Right cardiac atrium (tissue), 5 donors: ENCODE results near the gene GLB1L3. TPM values are rescaled to one million over a fixed set of nuclear protein-coding genes. Genes with fewer than 3 reads are reported as not detected.

Source experiments
- ATAC-seq, 2 donors: fragments of 200-7000 bp; cut with Tn5 transposase; one replicate each; pipeline versions ENCODE4 v1.8.0 to v1.9.1; 2020; ENCODE audit warnings: moderate library complexity in 2 of 2, mild to moderate bottlenecking in 1 of 2
- DNase-seq, 3 donors: peaks; one replicate each; pipeline ENCODE4 v3.0.0-alpha.2; 2020
- H3K27ac ChIP-seq: one replicate; pipeline ENCODE4 v1.5.1; 2013; ENCODE audit warnings: mild to moderate bottlenecking, low read length, control low read depth, moderate library complexity
- H3K27me3 ChIP-seq: one replicate; pipeline ENCODE4 v1.6.1; 2013; ENCODE audit not compliant: control insufficient read depth, insufficient read depth
- H3K4me1 ChIP-seq: one replicate; pipeline ENCODE4 v1.6.1; 2013; ENCODE audit warnings: low read length; ENCODE audit not compliant: control insufficient read depth, insufficient read depth
- H3K4me3 ChIP-seq: one replicate; pipeline ENCODE4 v1.5.1; 2013; ENCODE audit warnings: low read length, control low read depth
- H3K9me3 ChIP-seq: one replicate; pipeline ENCODE4 v1.6.1; 2013; ENCODE audit warnings: low read length; ENCODE audit not compliant: control insufficient read depth
- WGBS: extraction: QIAGEN DNeasy Blood & Tissue Kit; methylation state at CpG from one replicate; pipeline ENCODE4 v1.1.7; 2013; 5-methylcytosine and 5-hydroxymethylcytosine counted together
- intact Hi-C, 4 donors: fragments of 100-400 bp; cut with DNase I; formaldehyde crosslinking; loops; one replicate each; pipeline versions ENCODE4 v1.11.0 to v1.14.0; 2022 to 2023
- polyA plus RNA-seq: library from polyadenylated mRNA; stranded (reverse); fragments of 200-250 nt; gene quantifications from one replicate; pipeline ENCODE4 v1.2.3, GENCODE V29; 2013
- total RNA-seq, 4 donors: library from RNA; stranded (reverse); fragmentation: NEBNext Ultra II Directional; extraction: Animal tissue kit (Norgen Biotek cat#: 25700); gene quantifications; one replicate each; pipeline ENCODE4 v1.2.1, GENCODE V29; 2021
- donor health status: healthy with polysubstance abuse.
- donor health status: DM: no; HTN: yes; CAD: no.
- donor health status: DM: no; HTN: no; CAD: no.
- donor health status: DM: no; HTN: yes; CAD: no; lungs with severe emphysema.
- donor health status: DM: yes; HTN: yes; CAD: no.

GLB1L3 gene
- total and polyA plus RNA-seq, 5 donors = not detected

DNA sequence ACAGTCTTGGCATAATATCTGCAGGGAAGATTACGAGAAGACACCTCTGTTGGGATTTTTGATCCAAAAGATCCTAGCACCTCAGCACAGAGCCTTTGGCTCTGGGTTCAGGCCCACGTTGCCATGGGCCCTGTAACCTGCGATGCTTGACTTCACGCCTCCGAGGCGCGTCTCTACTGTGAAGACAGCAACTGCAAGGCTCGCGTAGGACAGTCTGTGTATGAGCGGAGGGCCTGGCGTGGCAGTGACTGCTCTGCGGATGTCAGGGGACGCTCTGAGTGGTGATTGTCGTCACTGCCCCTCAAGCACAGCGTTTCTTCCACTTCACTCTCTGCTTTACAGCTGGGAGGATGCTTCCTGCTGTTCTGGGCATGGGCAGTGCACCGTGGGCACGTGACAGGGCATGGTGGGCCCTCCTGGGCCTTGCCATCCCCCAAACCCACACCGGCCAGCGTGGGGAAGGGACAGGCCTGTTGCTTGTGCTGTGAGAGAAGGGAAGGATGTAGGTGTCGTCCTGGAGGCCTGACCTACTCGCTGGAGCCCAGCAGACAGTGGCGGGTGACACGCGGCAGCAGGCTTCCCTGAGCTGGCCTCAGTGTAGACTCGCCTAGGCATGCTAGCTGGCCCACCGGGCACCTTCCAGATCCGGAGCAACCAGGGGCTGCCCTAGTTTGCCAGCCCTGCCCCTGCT is 82.1 kb downstream of the GLB1L3 start:
- no peak overlapping the region for H3K4me3 ChIP-seq
- H3K27me3 ChIP-seq = no peaks in the 10 kb centered on the region
- H3K4me1 ChIP-seq = no peaks in the 10 kb centered on the region
- no peak for DNase-seq
- H3K9me3 ChIP-seq = no peaks in the 10 kb centered on the region
- intact Hi-C loops = no loop called here
- no peak for ATAC-seq
- no peak overlapping the region for H3K27ac ChIP-seq
- 81% methylated on average over 27 of the region's 27 CpGs for WGBS

DNA sequence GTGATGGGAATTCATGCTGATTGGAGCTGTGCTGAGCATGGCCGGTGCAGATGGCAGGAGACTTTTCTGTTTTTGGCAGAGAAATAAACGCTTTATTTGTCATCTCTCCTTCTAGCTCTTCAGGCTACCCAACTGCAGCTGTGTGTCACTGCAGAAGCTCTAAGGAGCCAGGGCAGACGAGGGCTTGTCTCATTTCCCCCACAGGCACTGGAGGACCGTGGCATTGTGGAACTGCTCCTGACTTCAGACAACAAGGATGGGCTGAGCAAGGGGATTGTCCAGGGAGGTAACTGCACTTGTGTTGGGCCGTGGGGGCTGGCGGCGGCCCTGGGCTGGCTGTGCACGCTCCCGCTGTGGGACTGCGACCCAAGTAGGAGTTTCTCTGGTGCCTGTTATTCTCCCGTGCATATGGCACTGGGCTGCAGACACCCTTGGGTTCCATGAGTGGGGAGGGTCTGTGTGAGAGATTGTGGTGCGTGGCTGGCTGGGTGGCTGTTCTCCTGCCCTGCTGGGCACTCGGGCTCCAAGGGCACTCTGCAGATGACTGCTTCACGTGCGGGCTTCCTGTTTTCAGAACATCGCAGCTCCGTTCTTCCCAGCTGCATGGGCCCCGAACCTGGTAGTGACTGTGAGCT is 82.8 kb downstream of the GLB1L3 start:
- Histone ChIP-seq H3K4me3 (no peak overlapping the region), H3K27ac (no peak overlapping the region), H3K27me3 (no peaks in the 10 kb centered on the region), H3K4me1 (no peaks in the 10 kb centered on the region), H3K9me3 (no peaks in the 10 kb centered on the region)
- DNase-seq = no peak
- no peak for ATAC-seq
- intact Hi-C loops = no loop called here
- 81% methylated on average over 18 of the region's 18 CpGs for WGBS

DNA sequence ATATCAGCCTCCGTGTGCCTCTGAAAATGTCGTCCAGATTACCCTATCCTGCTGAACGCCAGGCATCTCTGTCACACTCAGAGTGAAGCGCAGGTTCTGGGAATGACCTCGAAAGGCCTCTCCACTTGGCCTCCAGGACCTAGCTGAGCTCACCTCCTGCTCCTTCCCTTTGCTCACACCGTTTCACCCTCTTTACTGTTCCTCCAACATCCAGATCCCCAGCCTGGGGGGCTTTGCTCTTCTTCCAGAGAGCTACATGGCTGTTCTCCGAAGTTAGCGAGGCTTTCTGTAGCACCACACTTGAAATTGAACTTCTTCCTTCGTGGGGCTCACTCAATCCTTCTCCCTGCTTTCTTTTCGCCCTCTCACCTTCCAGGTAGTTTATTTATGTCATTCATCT is 83.5 kb downstream of the GLB1L3 start:
- no peak overlapping the region for H3K4me3 ChIP-seq
- WGBS = 79% methylated on average over 10 of the region's 10 CpGs
- ATAC-seq = no peak
- no peaks in the 10 kb centered on the region for H3K4me1 ChIP-seq
- no peaks in the 10 kb centered on the region for H3K27me3 ChIP-seq
- H3K9me3 ChIP-seq = no peaks in the 10 kb centered on the region
- intact Hi-C loops = no loop called here
- no peak for DNase-seq
- H3K27ac ChIP-seq = no peak overlapping the region

DNA sequence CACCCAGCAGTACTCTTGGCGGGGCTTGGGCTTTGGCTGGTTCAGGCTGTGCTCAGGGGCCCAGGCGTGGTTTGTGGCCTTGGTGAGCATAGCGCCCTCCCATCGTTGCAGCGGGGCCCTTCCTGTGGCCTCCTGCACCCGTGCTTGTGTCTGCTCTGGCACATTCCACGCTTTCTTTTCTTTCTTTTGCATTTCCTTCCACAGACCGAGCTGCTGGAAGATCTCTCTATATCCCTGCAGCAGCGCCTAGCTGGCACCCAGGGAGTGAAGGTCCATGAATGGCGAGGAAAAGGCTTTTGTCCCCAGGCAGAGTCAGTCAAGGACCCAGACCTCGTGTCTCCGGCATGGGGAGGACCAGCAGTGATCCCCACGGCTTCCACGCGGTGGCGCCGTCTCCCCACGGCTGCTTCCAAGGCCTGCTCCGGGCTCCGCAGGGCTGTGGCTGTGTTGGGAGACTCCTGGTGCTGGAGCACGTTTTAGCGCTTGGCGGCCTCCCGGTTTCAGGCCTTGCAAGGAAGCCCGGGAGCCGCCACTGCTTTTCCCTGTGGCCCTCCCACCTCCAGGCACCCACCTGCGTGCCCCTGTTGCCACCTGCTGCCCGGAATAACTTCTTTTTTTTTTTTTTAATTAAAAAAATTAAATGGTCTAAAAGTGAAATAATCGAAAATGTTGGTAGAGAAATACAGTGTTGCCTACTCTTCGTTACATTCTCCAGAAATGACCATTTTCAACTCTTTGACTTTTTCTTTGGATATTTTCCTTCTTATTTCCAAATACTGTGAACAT is 84.1 kb downstream of the GLB1L3 start:
- Histone ChIP-seq H3K4me1 (no peaks in the 10 kb centered on the region), H3K27me3 (no peaks in the 10 kb centered on the region), H3K4me3 (no peak overlapping the region), H3K9me3 (no peaks in the 10 kb centered on the region), H3K27ac (no peak overlapping the region)
- 21% methylated on average over 30 of the region's 30 CpGs for WGBS
- peak; percentile 85 to 89 for ATAC-seq
- peak; percentile 74 to 91 (median 90) for DNase-seq
- intact Hi-C loops = no loop called here

DNA sequence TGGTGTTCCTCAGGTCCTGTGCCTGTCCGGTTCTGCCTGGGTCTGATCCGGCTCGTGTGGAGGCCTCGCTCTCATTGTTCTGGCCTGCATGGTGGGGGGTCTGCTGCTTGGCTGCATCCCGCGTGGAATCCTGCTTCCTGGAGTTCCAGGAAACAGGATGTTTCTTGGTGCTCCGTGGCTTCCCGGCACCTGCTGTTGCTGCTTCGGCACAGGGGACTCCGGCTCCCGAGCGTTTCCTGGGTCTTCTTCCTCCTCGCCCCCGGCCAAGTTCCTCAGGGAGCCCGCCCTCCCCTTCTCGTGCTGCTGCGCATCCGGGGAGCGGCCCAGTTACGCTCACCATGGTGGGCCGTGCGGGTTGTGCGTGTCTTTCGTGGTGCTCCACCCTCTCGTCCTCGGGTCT is 85.5 kb downstream of the GLB1L3 start:
- ATAC-seq = no peak
- WGBS = 74% methylated on average over 26 of the region's 26 CpGs
- peak in 1 of 3 donors; percentile 28 for DNase-seq
- intact Hi-C loops = no loop called here
- Histone ChIP-seq H3K27me3 (no peaks in the 10 kb centered on the region), H3K4me3 (no peak overlapping the region), H3K27ac (no peak overlapping the region), H3K4me1 (no peaks in the 10 kb centered on the region), H3K9me3 (no peaks in the 10 kb centered on the region)

DNA sequence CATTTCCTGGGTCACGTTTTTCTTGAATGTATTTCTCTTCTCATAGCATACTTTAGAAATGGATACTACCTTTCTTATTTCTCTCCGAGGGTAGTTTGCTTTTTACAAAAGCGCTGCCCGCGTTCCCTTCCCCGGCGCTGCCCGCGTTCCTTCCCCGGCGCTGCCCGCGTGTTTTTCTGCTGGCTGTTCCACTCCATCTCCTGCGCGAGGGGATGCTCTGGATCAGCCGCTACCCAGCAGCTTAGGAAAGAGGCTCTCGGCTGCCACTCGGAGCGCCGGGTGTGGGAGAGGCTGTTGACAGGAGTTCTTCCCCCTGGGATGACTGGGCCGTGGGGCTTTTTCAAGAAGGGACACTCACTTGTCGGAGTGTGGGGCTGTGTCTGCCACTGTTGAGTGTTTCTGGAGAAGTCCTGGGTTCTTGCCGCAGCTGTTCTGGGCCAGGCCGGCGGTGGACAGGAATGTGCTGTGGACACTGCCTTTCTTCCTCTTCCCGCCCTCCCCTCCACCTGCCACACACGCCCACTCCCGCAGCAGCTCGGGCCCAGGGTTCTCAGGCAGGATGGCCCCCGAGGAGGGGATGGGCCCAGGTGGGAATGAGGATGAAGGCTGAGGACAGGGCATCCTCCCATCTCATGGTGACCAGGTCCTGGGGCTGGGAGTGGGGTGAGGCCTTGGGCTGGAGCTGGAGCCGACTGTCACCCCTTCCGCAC is 86.2 kb downstream of the GLB1L3 start:
- H3K27ac ChIP-seq = no peak overlapping the region
- H3K27me3 ChIP-seq = no peaks in the 10 kb centered on the region
- no peaks in the 10 kb centered on the region for H3K9me3 ChIP-seq
- ATAC-seq = no peak
- intact Hi-C loops = no loop called here
- no peaks in the 10 kb centered on the region for H3K4me1 ChIP-seq
- H3K4me3 ChIP-seq = no peak overlapping the region
- DNase-seq = peak in 1 of 3 donors; percentile 40
- WGBS = 72% methylated on average over 32 of the region's 32 CpGs

DNA sequence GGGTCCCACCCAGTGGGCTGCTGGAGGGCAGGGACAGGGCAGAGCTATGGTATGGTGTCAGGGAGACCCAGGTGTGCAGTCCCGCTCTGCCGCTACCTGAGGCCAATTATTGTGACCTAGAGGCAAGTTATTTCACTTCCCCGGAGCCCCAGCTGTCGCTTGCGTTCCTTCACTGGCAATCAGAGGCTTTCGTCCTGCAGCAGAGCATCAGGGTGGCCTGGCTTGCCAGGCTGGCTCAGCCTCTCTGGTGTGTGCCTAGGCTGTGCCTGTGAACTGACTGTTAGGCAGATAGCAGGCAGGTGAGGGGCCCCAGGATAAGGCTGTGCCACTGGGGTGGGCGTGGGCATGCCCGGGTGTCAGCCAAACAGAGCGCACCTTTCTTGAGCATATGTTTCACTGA is 87.0 kb downstream of the GLB1L3 start:
- no peak overlapping the region for H3K4me3 ChIP-seq
- intact Hi-C loops = no loop called here
- no peaks in the 10 kb centered on the region for H3K27me3 ChIP-seq
- no peaks in the 10 kb centered on the region for H3K9me3 ChIP-seq
- no peaks in the 10 kb centered on the region for H3K4me1 ChIP-seq
- 88% methylated on average over 9 of the region's 9 CpGs for WGBS
- DNase-seq (peak in 1 of 3 donors; percentile 37), ATAC-seq (no peak)
- no peak overlapping the region for H3K27ac ChIP-seq

DNA sequence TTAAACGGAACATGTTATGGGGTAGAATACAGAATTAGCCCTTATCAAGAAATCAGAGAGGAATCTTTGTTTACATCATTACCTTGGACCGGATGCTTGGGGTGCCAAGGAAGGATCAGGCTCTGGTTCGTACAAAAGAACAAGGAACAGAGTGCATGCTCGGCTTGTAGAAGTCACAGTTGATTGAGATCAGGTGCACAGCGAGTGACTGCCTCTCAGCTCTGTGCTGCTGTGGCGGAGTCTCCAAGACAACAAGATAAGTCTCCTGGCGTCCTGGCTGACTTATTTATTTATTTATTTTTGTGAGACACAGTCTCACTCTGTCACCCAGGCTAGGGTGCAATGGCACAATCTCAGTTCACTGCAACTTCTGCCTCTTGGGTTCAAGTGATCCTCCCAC is 87.4 kb downstream of the GLB1L3 start:
- no peak overlapping the region for H3K4me3 ChIP-seq
- intact Hi-C loops = no loop called here
- H3K4me1 ChIP-seq = no peaks in the 10 kb centered on the region
- WGBS = 44% methylated on average over 7 of the region's 7 CpGs
- H3K27me3 ChIP-seq = no peaks in the 10 kb centered on the region
- H3K9me3 ChIP-seq = no peaks in the 10 kb centered on the region
- no peak overlapping the region for H3K27ac ChIP-seq
- ATAC-seq (no peak), DNase-seq (no peak)

DNA sequence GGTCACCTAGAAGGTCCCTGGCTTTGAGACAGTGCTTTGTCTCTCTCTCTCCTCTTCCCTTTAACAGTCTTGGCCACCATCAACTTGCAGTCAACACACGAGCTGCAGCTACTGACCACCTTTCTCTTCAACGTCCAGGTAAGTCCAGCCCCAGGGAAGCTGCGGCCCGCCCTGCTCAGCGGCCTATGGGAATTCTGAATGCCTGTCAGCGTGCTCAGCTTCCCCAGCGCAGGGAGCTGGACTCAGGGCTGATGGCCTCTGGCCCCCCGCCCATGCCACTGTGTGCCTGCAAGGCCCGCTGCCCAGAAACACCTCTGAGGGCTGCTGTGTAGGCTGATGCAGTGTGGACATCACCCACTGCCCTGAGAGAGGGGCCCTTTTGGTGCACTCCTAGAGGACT is 88.1 kb downstream of the GLB1L3 start:
- H3K27me3 ChIP-seq = no peaks in the 10 kb centered on the region
- no peak for ATAC-seq
- H3K4me1 ChIP-seq = no peaks in the 10 kb centered on the region
- peak in 1 of 3 donors; percentile 33 for DNase-seq
- H3K27ac ChIP-seq = no peak overlapping the region
- intact Hi-C loops = no loop called here
- no peaks in the 10 kb centered on the region for H3K9me3 ChIP-seq
- H3K4me3 ChIP-seq = no peak overlapping the region
- 87% methylated on average over 9 of the region's 9 CpGs for WGBS

DNA sequence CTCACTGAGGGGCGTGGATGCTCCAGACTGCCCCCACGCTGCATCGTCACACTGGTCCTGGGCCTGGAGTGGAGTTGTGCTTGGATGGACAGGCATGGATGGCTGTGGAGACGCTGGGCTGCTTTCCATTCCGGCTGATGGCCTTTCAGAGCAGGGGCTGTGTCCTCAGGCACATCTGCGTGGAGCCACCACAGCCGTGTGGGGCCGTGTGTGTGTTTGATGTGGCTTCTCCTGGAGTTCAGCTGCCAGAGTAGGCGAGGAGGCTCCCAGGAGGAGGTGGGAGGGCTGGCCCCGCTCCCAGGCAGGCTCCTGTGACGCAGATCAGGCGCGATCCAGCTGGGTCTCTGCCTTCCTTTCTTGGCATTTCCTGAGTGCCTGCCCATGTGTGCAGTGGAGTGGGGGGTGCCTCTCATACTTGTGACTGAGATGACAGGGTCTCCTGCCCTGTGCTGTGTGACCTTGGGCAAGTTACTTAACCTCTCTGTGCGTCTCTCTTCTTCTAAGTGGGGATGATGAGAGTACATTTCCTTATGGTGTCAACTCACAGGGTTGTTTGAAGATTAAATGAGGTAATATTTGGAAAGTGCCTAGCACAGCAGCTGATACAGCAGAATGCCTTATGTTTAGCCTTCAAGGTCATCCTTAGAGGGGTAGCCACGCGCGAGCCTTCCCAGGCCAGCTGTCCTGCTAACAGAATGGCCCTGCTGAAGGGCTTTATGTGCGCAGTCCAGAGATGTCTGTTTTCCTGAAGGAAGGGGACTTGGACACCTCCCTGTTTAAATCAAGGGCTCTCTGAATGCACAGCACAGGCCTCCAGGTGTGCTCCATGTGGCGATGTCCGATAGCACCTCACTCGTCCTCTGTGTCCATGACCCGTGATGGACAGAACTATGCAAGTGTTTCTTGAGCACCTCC is 89.1 kb downstream of the GLB1L3 start:
- H3K9me3 ChIP-seq = no peaks in the 10 kb centered on the region
- H3K4me3 ChIP-seq = no peak overlapping the region
- WGBS = 69% methylated on average over 22 of the region's 22 CpGs
- H3K4me1 ChIP-seq = no peaks in the 10 kb centered on the region
- H3K27me3 ChIP-seq = no peaks in the 10 kb centered on the region
- intact Hi-C loops = no loop called here
- DNase-seq (peak in 1 of 3 donors; percentile 41), ATAC-seq (no peak)
- H3K27ac ChIP-seq = no peak overlapping the region
